Fibroblast of lung (primary cell): ENCODE measurements around the gene SCFD2. TPM values are rescaled to one million over a fixed set of nuclear protein-coding genes. Genes with fewer than 3 reads are reported as not detected.

Source experiments
- DNase-seq, 2 donors: peaks; one replicate each; pipeline versions ENCODE4 v3.0.0 to v3.0.0-alpha.2; 2010; ENCODE audit warnings: low read depth in 2 of 2
- H2AFZ ChIP-seq: 2 replicates; pipeline ENCODE4 v1.5.1; 2012; ENCODE audit warnings: low read length, control low read depth, inconsistent platforms
- H3K27ac ChIP-seq: 2 replicates; pipeline ENCODE4 v1.5.1; 2011; ENCODE audit warnings: low read length, control low read depth; ENCODE audit not compliant: insufficient read depth
- H3K27me3 ChIP-seq: 2 replicates; pipeline ENCODE4 v1.5.1; 2011; ENCODE audit warnings: mild to moderate bottlenecking, low read length; ENCODE audit not compliant: control insufficient read depth, insufficient read depth
- H3K36me3 ChIP-seq: 2 replicates; pipeline ENCODE4 v1.5.1; 2011; ENCODE audit warnings: low read length; ENCODE audit not compliant: control insufficient read depth, insufficient read depth
- H3K4me1 ChIP-seq: 2 replicates; pipeline ENCODE4 v1.5.1; 2011; ENCODE audit warnings: low read length; ENCODE audit not compliant: control insufficient read depth, insufficient read depth; ENCODE audit errors: extremely low read depth
- H3K4me2 ChIP-seq: 2 replicates; pipeline ENCODE4 v1.5.1; 2011; ENCODE audit warnings: low read length, control low read depth; ENCODE audit not compliant: insufficient read depth; ENCODE audit errors: extremely low read depth
- H3K4me3 ChIP-seq, 4 experiments: fragments of 200-600 bp in 1 of 4; sonication (generic) in 1 of 4; replicated peaks in 1 of 4; 2 replicates each; pipeline ENCODE4 v1.5.1; 2011 to 2016; ENCODE audit warnings: low read length in 4 of 4, low read depth in 3 of 4, mild to moderate bottlenecking in 3 of 4, control low read depth in 2 of 4, inconsistent platforms in 1 of 4, mixed read lengths in 1 of 4; ENCODE audit not compliant: insufficient read depth in 1 of 4; ENCODE audit errors: control extremely low read depth in 1 of 4
- H3K79me2 ChIP-seq: 2 replicates; pipeline ENCODE4 v1.5.1; 2012; ENCODE audit warnings: mild to moderate bottlenecking, low read length, inconsistent platforms; ENCODE audit not compliant: control insufficient read depth, insufficient read depth
- H3K9ac ChIP-seq: 2 replicates; pipeline ENCODE4 v1.5.1; 2011; ENCODE audit warnings: mild to moderate bottlenecking, low read length, control low read depth; ENCODE audit not compliant: insufficient read depth
- H3K9me3 ChIP-seq: 2 replicates; pipeline ENCODE4 v1.5.1; 2012; ENCODE audit warnings: low read depth, low read length; ENCODE audit not compliant: control insufficient read depth, insufficient read depth
- H4K20me1 ChIP-seq: 2 replicates; pipeline ENCODE4 v1.5.1; 2011; ENCODE audit warnings: low read length; ENCODE audit not compliant: control insufficient read depth, insufficient read depth; ENCODE audit errors: extremely low read depth
- EZH2 ChIP-seq: IDR thresholded peaks from 2 replicates; pipeline ENCODE4 v1.5.1; 2012; ENCODE audit warnings: low read length, control low read depth, mild to moderate bottlenecking; ENCODE audit errors: missing control alignments
- polyA plus RNA-seq, 2 donors: library from polyadenylated mRNA; depleted of rRNA in 1 of 2; stranded (reverse) in 1 of 2; unstranded in 1 of 2; fragments of >200 nt; gene quantifications; 2 replicates each; pipeline ENCODE4 v1.2.1, GENCODE V29; 2011 to 2012; ENCODE audit warnings: missing spikeins in 1 of 2
- total RNA-seq: library from RNA; depleted of rRNA; stranded (reverse); fragments of >200 nt; gene quantifications from 2 replicates; pipeline ENCODE4 v1.2.1, GENCODE V29; 2014
- TF ChIP-seq, protein P1 (sequence below), 2 donors: IDR thresholded peaks in 1 of 2; conservative IDR thresholded peaks in 1 of 2; 1 replicate in 1 of 2; 2 replicates in 1 of 2; pipeline ENCODE4 v1.5.1; 2011 to 2012; ENCODE audit warnings: low read length in 2 of 2, control low read depth in 1 of 2, inconsistent platforms in 1 of 2, low read depth in 1 of 2, mild to moderate bottlenecking in 1 of 2

SCFD2 gene
- total and polyA plus RNA-seq, 2 donors (not counting 1 experiment from before 2014, with no cell fraction given) = 16.2 to 23.1 TPM

DNA sequence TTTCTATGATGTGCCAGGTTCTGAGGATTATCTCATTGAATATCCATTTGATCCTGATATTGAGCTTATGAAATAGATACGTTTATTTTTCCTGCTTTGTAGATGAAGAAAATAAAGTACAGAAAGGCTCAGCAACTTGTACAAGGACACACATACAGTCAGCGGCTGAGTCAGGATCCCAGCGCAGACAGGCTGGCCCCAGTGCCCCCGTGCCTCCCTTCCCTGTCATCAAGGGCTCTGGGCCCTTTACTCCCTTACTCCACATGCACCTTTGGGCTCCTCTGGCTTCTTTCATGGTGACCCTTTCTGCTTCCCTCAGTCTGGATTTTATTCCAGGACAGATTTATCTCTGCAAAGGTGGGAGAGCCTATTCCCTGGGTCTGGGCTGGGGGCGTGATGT lies 490.9 kb downstream of the SCFD2 start:
- no peaks in the 10 kb centered on the region for H3K9me3 ChIP-seq
- no peak overlapping the region for H3K4me2 ChIP-seq
- TF ChIP-seq EZH2 = no peak
- TF ChIP-seq, protein P1, sequence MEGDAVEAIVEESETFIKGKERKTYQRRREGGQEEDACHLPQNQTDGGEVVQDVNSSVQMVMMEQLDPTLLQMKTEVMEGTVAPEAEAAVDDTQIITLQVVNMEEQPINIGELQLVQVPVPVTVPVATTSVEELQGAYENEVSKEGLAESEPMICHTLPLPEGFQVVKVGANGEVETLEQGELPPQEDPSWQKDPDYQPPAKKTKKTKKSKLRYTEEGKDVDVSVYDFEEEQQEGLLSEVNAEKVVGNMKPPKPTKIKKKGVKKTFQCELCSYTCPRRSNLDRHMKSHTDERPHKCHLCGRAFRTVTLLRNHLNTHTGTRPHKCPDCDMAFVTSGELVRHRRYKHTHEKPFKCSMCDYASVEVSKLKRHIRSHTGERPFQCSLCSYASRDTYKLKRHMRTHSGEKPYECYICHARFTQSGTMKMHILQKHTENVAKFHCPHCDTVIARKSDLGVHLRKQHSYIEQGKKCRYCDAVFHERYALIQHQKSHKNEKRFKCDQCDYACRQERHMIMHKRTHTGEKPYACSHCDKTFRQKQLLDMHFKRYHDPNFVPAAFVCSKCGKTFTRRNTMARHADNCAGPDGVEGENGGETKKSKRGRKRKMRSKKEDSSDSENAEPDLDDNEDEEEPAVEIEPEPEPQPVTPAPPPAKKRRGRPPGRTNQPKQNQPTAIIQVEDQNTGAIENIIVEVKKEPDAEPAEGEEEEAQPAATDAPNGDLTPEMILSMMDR (conservative IDR thresholded peaks at IDR 0.05 in 1 of 2, IDR thresholded peaks at IDR 0.05 in 1 of 2; ENCODE audit: low read depth in 1 of 2, low read length in 2 of 2) = no peak
- DNase-seq = no peak
- no peak overlapping the region for H3K4me3 ChIP-seq
- H3K27ac ChIP-seq = no peak overlapping the region
- no peak overlapping the region for H3K9ac ChIP-seq
- no peak overlapping the region for H2AFZ ChIP-seq
- H4K20me1 ChIP-seq = no peaks in the 10 kb centered on the region
- no peaks in the 10 kb centered on the region for H3K4me1 ChIP-seq
- H3K79me2 ChIP-seq = no peaks in the 10 kb centered on the region
- no peaks in the 10 kb centered on the region for H3K36me3 ChIP-seq
- no peaks in the 10 kb centered on the region for H3K27me3 ChIP-seq

DNA sequence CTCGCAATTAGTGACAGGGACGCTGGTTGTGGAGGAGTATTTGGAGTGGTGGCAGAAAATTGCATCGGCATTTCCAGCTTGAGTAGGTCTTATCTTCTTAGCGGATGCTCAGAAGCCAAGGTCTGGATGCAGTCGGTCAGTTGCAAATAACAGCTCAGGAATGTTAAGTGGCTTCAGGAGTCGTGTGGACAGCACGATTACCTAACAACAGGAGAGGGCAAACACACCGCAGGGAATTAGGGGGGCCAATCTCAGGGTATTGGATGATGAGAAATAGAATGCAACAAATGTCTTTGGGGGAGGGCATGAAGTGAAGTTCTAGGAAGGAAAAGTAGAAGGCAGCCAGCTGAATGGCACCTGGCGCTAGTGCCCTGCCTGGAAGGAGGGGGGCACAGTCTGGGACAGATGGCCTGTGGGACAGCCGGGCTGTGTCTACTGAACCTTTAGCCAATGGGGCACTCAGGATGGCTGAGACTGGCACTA lies 492.0 kb downstream of the SCFD2 start:
- no peak for TF ChIP-seq EZH2
- TF ChIP-seq, protein P1 (conservative IDR thresholded peaks at IDR 0.05 in 1 of 2, IDR thresholded peaks at IDR 0.05 in 1 of 2; ENCODE audit: low read depth in 1 of 2, low read length in 2 of 2) = no peak
- no peaks in the 10 kb centered on the region for H3K9me3 ChIP-seq
- peaks cover 5% of the 10 kb centered on the region for H3K4me1 ChIP-seq
- DNase-seq = peak in 1 of 2 donors; percentile 68
- no peaks in the 10 kb centered on the region for H3K36me3 ChIP-seq
- H4K20me1 ChIP-seq = no peaks in the 10 kb centered on the region
- H3K27ac ChIP-seq = no peak overlapping the region
- no peaks in the 10 kb centered on the region for H3K27me3 ChIP-seq
- no peak overlapping the region for H3K9ac ChIP-seq
- no peak overlapping the region for H2AFZ ChIP-seq
- no peaks in the 10 kb centered on the region for H3K79me2 ChIP-seq
- H3K4me3 ChIP-seq = no peak overlapping the region
- H3K4me2 ChIP-seq = no peak overlapping the region

DNA sequence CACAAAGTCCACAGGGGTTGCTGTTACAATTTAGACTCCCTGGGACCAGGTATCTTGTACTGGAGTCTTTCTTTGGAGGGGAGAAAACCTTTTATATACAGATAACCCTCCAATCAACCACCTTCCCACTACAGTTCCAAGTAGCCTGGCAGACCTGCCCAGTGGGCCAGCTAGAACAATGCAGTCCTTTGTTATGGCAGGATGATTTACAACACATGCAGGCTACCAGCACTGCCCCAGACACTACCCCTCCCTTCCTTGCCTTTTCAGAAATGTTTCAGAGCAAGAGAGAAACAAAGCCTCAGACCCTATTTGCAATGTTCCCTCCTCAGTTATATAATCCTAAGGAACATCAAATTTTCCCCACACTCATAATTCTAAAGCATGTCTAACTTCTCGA lies 492.7 kb downstream of the SCFD2 start:
- Histone ChIP-seq H3K9me3 (no peaks in the 10 kb centered on the region), H3K36me3 (no peaks in the 10 kb centered on the region), H3K4me1 (peaks cover 5% of the 10 kb centered on the region), H3K4me3 (no peak overlapping the region), H3K4me2 (no peak overlapping the region), H4K20me1 (no peaks in the 10 kb centered on the region), H3K9ac (no peak overlapping the region), H2AFZ (no peak overlapping the region), H3K27me3 (no peaks in the 10 kb centered on the region), H3K79me2 (no peaks in the 10 kb centered on the region), H3K27ac (no peak overlapping the region)
- peak in 1 of 2 donors; percentile 17 for DNase-seq
- TF ChIP-seq, protein P1 (conservative IDR thresholded peaks at IDR 0.05 in 1 of 2, IDR thresholded peaks at IDR 0.05 in 1 of 2; ENCODE audit: low read depth in 1 of 2, low read length in 2 of 2) = no peak
- no peak for TF ChIP-seq EZH2
